K562 (cell line): Measurements from ENCODE around the gene CDYL. TPM values are rescaled to one million over a fixed set of nuclear protein-coding genes. Genes with fewer than 3 reads are reported as not detected.

Experiments
- CBX2 ChIP-seq: fragments of 200-600 bp; sonication (generic); IDR thresholded peaks from one replicate; pipeline ENCODE4 v1.6.1; 2012; ENCODE audit warnings: mild to moderate bottlenecking, low read length, inconsistent platforms; ENCODE audit not compliant: insufficient read depth, poor library complexity, severe bottlenecking
- DACH1 ChIP-seq: fragments of 450-650 bp; IDR thresholded peaks from 2 replicates; pipeline ENCODE4 v1.6.1; 2018; ENCODE audit not compliant: partially characterized antibody
- ELF1 ChIP-seq: fragments of 200-800 bp; sonication (Bioruptor generic); IDR thresholded peaks from 2 replicates; pipeline ENCODE4 v1.6.1; 2016; ENCODE audit warnings: missing genetic modification characterization, missing compliant biosample characterization
- MXI1 ChIP-seq: IDR thresholded peaks from 2 replicates; pipeline ENCODE4 v1.6.1; 2011; ENCODE audit warnings: low read depth, mild to moderate bottlenecking, improper control_type of control experiment, low read length
- RAD51 ChIP-seq: fragments of 450-650 bp; IDR thresholded peaks from 2 replicates; pipeline ENCODE4 v1.7.1; 2016; ENCODE audit warnings: low read depth, mild to moderate bottlenecking, borderline replicate concordance
- RNF2 ChIP-seq: sonication (generic); IDR thresholded peaks from 2 replicates; pipeline ENCODE4 v1.6.1; 2016
- TOE1 ChIP-seq, 2 experiments: fragments of 450-650 bp in 1 of 2; sonication (generic) in 1 of 2; formaldehyde crosslinking in 1 of 2; IDR thresholded peaks; 2 replicates each; pipeline versions ENCODE4 v1.7.1 to v1.8.0; 2016 to 2022; ENCODE audit warnings: borderline replicate concordance in 2 of 2, mild to moderate bottlenecking in 2 of 2, antibody characterized with exemption in 1 of 2, inconsistent platforms in 1 of 2, low read depth in 1 of 2, missing genetic modification reagents in 1 of 2, moderate library complexity in 1 of 2
- polyA plus RNA-seq, 8 experiments: library from polyadenylated mRNA; depleted of rRNA in 4 of 8; stranded (reverse) in 5 of 8; unstranded in 3 of 8; fragments of >200 nt; fragmentation: Nextera tagmentation in 2 of 8; fragmentation: Illumina TruSeq in 1 of 8; extraction: Ambion mirVana in 2 of 8; extraction: Trizol in 1 of 8; gene quantifications; 2 replicates each; pipeline versions ENCODE4 v1.2.1 to v1.2.3, GENCODE V29; 2011 to 2014; ENCODE audit warnings: inconsistent platforms in 1 of 8, missing spikeins in 1 of 8
- total RNA-seq, 7 experiments: library from RNA; depleted of rRNA in 6 of 7; stranded (reverse); fragments of >200 nt in 6 of 7; fragmentation: Illumina TruSeq in 2 of 7; extraction: Trizol in 2 of 7; gene quantifications; 2 replicates each; pipeline versions ENCODE4 v1.2.1 to v1.2.3, GENCODE V29; 2011 to 2021; ENCODE audit warnings: low replicate concordance in 1 of 7
- TF ChIP-seq, protein P1 (sequence below), 2 experiments: fragments of 450-650 bp; formaldehyde crosslinking in 1 of 2; IDR thresholded peaks; 2 replicates each; pipeline versions ENCODE4 v1.4.0 to v1.6.1; 2014 to 2020; ENCODE audit warnings: mild to moderate bottlenecking in 2 of 2, borderline replicate concordance in 1 of 2, low read depth in 1 of 2

Gene CDYL
- total and polyA plus RNA-seq, 9 of the 15 experiments (the other 6 are each of a cell fraction or from before 2014, with no cell fraction given), result 8.1 to 45.8 (median 40.8) TPM

DNA sequence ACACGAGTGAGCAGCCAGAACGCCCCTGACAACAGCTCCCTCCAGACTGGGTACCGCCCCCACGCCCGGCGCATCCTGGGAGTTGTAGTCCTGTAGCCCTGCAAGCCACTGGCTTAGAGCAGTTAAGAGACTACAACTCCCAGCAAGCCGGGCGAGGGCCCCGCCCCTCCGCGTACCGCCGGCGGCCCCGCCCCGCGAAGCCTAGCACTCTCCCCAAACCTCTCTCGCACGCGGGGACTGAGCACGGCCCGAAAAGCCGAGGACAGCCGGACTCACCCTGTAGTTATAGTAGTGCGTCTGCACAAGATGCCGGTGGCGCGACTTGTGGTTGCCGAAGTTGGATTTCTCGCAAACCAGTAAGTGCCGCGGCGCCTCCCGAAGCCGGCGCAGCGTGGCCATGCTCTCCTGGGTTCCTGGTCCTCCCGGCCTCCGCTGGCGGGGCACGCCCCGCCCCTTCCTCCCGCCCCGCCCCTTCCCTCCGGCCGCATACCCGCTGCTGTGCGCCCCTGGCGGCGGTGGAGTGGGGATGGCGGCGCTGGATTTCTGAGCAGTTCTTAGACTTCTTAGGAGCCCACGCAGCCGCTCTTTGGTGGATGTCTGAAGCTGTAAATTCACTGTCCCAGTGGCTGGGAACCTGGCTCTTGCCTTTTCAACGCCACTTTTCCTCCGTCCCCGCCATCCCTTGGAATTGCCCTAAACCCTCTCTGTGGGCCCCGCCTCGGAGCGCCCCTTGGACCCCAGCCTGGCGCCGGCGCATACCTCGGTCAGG is 227.6 kb downstream of the CDYL start, which contains the start of gene RPP40 (continued):
- TF ChIP-seq, protein P1, sequence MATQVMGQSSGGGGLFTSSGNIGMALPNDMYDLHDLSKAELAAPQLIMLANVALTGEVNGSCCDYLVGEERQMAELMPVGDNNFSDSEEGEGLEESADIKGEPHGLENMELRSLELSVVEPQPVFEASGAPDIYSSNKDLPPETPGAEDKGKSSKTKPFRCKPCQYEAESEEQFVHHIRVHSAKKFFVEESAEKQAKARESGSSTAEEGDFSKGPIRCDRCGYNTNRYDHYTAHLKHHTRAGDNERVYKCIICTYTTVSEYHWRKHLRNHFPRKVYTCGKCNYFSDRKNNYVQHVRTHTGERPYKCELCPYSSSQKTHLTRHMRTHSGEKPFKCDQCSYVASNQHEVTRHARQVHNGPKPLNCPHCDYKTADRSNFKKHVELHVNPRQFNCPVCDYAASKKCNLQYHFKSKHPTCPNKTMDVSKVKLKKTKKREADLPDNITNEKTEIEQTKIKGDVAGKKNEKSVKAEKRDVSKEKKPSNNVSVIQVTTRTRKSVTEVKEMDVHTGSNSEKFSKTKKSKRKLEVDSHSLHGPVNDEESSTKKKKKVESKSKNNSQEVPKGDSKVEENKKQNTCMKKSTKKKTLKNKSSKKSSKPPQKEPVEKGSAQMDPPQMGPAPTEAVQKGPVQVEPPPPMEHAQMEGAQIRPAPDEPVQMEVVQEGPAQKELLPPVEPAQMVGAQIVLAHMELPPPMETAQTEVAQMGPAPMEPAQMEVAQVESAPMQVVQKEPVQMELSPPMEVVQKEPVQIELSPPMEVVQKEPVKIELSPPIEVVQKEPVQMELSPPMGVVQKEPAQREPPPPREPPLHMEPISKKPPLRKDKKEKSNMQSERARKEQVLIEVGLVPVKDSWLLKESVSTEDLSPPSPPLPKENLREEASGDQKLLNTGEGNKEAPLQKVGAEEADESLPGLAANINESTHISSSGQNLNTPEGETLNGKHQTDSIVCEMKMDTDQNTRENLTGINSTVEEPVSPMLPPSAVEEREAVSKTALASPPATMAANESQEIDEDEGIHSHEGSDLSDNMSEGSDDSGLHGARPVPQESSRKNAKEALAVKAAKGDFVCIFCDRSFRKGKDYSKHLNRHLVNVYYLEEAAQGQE (IDR thresholded peaks at IDR 0.05; ENCODE audit: borderline replicate concordance), result 0 out of 2 replicates have a peak, but pooled peaks have one; percentile 13
- TF ChIP-seq, protein P1 (CRISPR knock-in tag; IDR thresholded peaks at IDR 0.05; ENCODE audit: low read depth), result no peak
- TF ChIP-seq ELF1 (tag) (0 out of 2 replicates have a peak, but pooled peaks have one; percentile 13), RAD51 (peak; percentile 7; the same call in 1 of the 2 replicates), CBX2 (no peak), RNF2 (peak; percentile 88), MXI1 (peak; percentile 76; the same call in 1 of the 2 replicates), TOE1 (IDR thresholded peaks at IDR 0.05; ENCODE audit: borderline replicate concordance) (no peak; the same call in 1 of the 2 replicates), TOE1 (CRISPR knock-in tag; IDR thresholded peaks at IDR 0.05; ENCODE audit: borderline replicate concordance, low read depth) (no peak), DACH1 (no peak)
